ENCODE data around the gene PBRM1. TPM values are rescaled to one million over a fixed set of nuclear protein-coding genes. Genes with fewer than 3 reads are reported as not detected.

Gene PBRM1
- total and polyA plus RNA-seq, 4 donors: 7.1 to 65.7 (median 38.7) TPM

GRCh38 chr3:52520716-52521487 is 164.8 kb downstream of the PBRM1 start:
- H3K4me1 ChIP-seq (ENCODE audit: control insufficient read depth in 4 of 4, insufficient read depth in 4 of 4, low read length in 3 of 4): no peaks in the 10 kb centered on the region
- H3K9ac ChIP-seq (ENCODE audit: low read depth in 1 of 2, low read length in 2 of 2): no peak overlapping the region
- no peak overlapping the region for H3K27ac ChIP-seq (ENCODE audit: low read depth in 1 of 2, low read length in 2 of 2)
- no peaks in the 10 kb centered on the region for H3K9me3 ChIP-seq (ENCODE audit: control insufficient read depth in 4 of 4, low read length in 3 of 4)
- no peak overlapping the region for H3K4me3 ChIP-seq (ENCODE audit: low read depth in 1 of 3, low read length in 3 of 3)
- no peak for DNase-seq (ENCODE audit: low spot score)
- H3K27me3 ChIP-seq (ENCODE audit: control insufficient read depth in 4 of 4, insufficient read depth in 4 of 4, low read length in 3 of 4): no peaks in the 10 kb centered on the region
- WGBS: 91% methylated on average over 20 of the region's 20 CpGs
- TF ChIP-seq GABPA (IDR thresholded peaks at IDR 0.05 in 1 of 2, conservative IDR thresholded peaks at IDR 0.05 in 1 of 2) (no peak), EGR1 (IDR thresholded peaks at IDR 0.05; ENCODE audit: low read depth in 2 of 2) (no peak), RXRA (IDR thresholded peaks at IDR 0.05) (no peak), SP1 (IDR thresholded peaks at IDR 0.05) (no peak), TAF1 (conservative IDR thresholded peaks at IDR 0.05) (no peak), YY1 (IDR thresholded peaks at IDR 0.05) (no peak)
- TF ChIP-seq, protein P1, sequence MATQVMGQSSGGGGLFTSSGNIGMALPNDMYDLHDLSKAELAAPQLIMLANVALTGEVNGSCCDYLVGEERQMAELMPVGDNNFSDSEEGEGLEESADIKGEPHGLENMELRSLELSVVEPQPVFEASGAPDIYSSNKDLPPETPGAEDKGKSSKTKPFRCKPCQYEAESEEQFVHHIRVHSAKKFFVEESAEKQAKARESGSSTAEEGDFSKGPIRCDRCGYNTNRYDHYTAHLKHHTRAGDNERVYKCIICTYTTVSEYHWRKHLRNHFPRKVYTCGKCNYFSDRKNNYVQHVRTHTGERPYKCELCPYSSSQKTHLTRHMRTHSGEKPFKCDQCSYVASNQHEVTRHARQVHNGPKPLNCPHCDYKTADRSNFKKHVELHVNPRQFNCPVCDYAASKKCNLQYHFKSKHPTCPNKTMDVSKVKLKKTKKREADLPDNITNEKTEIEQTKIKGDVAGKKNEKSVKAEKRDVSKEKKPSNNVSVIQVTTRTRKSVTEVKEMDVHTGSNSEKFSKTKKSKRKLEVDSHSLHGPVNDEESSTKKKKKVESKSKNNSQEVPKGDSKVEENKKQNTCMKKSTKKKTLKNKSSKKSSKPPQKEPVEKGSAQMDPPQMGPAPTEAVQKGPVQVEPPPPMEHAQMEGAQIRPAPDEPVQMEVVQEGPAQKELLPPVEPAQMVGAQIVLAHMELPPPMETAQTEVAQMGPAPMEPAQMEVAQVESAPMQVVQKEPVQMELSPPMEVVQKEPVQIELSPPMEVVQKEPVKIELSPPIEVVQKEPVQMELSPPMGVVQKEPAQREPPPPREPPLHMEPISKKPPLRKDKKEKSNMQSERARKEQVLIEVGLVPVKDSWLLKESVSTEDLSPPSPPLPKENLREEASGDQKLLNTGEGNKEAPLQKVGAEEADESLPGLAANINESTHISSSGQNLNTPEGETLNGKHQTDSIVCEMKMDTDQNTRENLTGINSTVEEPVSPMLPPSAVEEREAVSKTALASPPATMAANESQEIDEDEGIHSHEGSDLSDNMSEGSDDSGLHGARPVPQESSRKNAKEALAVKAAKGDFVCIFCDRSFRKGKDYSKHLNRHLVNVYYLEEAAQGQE (IDR thresholded peaks at IDR 0.05): no peak
- no peaks in the 10 kb centered on the region for H3K36me3 ChIP-seq (ENCODE audit: control insufficient read depth in 4 of 4, insufficient read depth in 3 of 4, low read depth in 1 of 4, low read length in 3 of 4)

DNA sequence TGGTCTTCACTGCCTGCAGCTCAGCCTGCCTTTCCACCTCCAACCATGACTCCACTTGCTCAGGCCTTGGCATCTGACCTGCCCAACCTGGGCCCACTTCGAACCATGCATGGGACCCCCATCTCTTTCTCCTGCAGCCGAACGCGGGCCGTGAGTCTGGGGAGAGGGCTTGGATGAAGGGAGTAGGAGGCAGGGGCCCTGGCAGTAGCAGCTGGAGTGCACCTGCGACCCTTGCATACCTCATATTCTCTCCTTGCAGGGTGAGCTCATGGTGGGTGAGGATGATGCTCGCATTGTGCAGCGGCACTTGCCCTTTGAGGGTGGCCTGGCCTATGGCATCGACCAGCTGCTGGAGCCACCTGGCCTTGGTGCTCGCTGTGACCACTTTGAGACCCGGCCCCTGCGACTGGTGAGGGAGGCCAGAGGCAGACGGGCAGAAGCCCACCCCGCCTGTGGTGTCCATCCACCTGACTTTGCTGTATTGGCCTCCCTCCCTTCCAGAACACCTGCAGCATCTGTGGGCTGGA is 165.5 kb downstream of the PBRM1 start:
- no peaks in the 10 kb centered on the region for H3K36me3 ChIP-seq (ENCODE audit: control insufficient read depth in 4 of 4, insufficient read depth in 3 of 4, low read depth in 1 of 4, low read length in 3 of 4)
- H3K4me1 ChIP-seq (ENCODE audit: control insufficient read depth in 4 of 4, insufficient read depth in 4 of 4, low read length in 3 of 4): no peaks in the 10 kb centered on the region
- no peak overlapping the region for H3K4me3 ChIP-seq (ENCODE audit: low read depth in 1 of 3, low read length in 3 of 3)
- DNase-seq (ENCODE audit: low spot score): no peak
- H3K27me3 ChIP-seq (ENCODE audit: control insufficient read depth in 4 of 4, insufficient read depth in 4 of 4, low read length in 3 of 4): no peaks in the 10 kb centered on the region
- H3K9ac ChIP-seq (ENCODE audit: low read depth in 1 of 2, low read length in 2 of 2): no peak overlapping the region
- 94% methylated on average over 14 of the region's 14 CpGs for WGBS
- no peak overlapping the region for H3K27ac ChIP-seq (ENCODE audit: low read depth in 1 of 2, low read length in 2 of 2)
- TF ChIP-seq HNF4G (IDR thresholded peaks at IDR 0.05): no peak
- no peak for TF ChIP-seq RXRA (IDR thresholded peaks at IDR 0.05)
- H3K9me3 ChIP-seq (ENCODE audit: control insufficient read depth in 4 of 4, low read length in 3 of 4): no peaks in the 10 kb centered on the region

- TF ChIP-seq, protein P2, sequence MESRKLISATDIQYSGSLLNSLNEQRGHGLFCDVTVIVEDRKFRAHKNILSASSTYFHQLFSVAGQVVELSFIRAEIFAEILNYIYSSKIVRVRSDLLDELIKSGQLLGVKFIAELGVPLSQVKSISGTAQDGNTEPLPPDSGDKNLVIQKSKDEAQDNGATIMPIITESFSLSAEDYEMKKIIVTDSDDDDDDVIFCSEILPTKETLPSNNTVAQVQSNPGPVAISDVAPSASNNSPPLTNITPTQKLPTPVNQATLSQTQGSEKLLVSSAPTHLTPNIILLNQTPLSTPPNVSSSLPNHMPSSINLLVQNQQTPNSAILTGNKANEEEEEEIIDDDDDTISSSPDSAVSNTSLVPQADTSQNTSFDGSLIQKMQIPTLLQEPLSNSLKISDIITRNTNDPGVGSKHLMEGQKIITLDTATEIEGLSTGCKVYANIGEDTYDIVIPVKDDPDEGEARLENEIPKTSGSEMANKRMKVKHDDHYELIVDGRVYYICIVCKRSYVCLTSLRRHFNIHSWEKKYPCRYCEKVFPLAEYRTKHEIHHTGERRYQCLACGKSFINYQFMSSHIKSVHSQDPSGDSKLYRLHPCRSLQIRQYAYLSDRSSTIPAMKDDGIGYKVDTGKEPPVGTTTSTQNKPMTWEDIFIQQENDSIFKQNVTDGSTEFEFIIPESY (IDR thresholded peaks at IDR 0.05): no peak
- TF ChIP-seq, protein P1 (IDR thresholded peaks at IDR 0.05): no peak
- TF ChIP-seq ATF3 (IDR thresholded peaks at IDR 0.05): no peak
- no peak for TF ChIP-seq RXRA (IDR thresholded peaks at IDR 0.05)
- DNase-seq (ENCODE audit: low spot score): no peak
- WGBS: 92% methylated on average over 22 of the region's 22 CpGs
Measured at GRCh38 chr3:52519445-52520140, 166.1 kb downstream of the PBRM1 start.

More at GRCh38 chr3:52519445-52520140, 166.1 kb downstream of the PBRM1 start:
- H3K4me1 ChIP-seq (ENCODE audit: control insufficient read depth in 4 of 4, insufficient read depth in 4 of 4, low read length in 3 of 4): no peaks in the 10 kb centered on the region
- no peak overlapping the region for H3K4me3 ChIP-seq (ENCODE audit: low read depth in 1 of 3, low read length in 3 of 3)
- H3K27me3 ChIP-seq (ENCODE audit: control insufficient read depth in 4 of 4, insufficient read depth in 4 of 4, low read length in 3 of 4): no peaks in the 10 kb centered on the region
- H3K9me3 ChIP-seq (ENCODE audit: control insufficient read depth in 4 of 4, low read length in 3 of 4): no peaks in the 10 kb centered on the region
- no peak overlapping the region for H3K9ac ChIP-seq (ENCODE audit: low read depth in 1 of 2, low read length in 2 of 2)
- H3K27ac ChIP-seq (ENCODE audit: low read depth in 1 of 2, low read length in 2 of 2): no peak overlapping the region
- no peaks in the 10 kb centered on the region for H3K36me3 ChIP-seq (ENCODE audit: control insufficient read depth in 4 of 4, insufficient read depth in 3 of 4, low read depth in 1 of 4, low read length in 3 of 4)

Data from liver (tissue), 9 donors.